RKO (cell line): ENCODE data around the gene IFI27L1.

Experiments
- DNase-seq: peaks from one replicate; pipeline ENCODE4 v3.0.0-alpha.2; 2016; ENCODE audit warnings: low spot score

The IFI27L1 gene

DNA sequence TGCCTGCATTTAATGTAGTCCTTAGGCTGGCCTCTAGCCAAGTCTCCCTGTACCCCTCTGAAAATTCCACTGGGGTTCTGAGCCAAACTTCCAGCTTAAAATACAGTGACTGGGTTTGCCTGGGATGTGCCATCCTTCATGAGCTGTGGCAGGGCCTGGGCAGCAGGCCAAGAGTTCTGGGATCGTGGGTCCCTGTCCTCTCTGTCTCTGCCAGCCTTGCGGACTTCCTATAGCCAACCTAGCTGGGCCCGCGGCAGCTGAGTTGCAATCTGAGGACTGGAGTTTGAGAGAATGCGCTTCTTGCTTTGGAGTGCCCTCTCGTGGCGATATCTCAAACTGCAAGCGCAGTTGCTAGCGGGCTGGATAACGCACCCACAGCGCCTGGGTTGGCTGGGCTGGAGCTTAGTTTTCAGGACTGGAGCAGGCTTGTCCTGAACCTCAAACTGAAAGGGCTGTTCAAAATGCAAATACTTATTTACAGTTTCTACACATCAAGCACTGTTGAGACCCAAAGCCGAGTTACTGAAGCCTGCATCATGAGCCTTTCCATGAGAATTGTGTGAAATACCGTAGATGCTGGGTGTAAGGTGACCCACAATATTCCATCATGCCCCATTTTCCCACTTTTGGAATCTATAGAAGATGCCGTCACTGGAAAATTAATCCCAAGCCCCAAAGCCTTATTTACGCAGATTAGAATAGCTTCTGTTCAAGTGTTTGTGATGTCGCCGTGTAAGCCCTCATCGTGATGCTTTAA lies 55.6 kb downstream of the IFI27L1 start:
- DNase-seq: peak; percentile 83

GRCh38 chr14:94138251-94138650 lies 57.1 kb downstream of the IFI27L1 start:
- DNase-seq: no peak

GRCh38 chr14:94139006-94139405 lies 57.9 kb downstream of the IFI27L1 start:
- DNase-seq: no peak

- DNase-seq: no peak
Observed at GRCh38 chr14:94139421-94139820, 58.3 kb downstream of the IFI27L1 start.

DNA sequence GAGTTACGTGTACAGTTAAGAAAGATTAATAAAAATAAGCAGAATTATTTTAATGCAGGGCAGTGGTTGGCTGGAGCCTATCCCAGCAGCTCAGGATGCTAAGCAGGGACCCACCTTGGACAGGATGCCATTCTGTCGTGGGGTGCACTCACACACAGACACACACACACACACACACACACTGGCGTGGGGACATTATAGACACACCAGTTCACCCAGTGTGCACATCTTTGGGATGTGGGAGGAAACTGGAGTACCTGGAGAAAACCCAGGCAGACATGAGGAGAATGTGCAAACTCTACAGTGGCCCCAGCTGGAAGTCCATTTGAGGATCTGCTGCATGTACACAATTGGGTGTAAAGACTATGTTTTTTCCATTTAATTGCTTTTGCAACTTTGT lies 61.1 kb downstream of the IFI27L1 start:
- DNase-seq: no peak

- no peak for DNase-seq
Observed at GRCh38 chr14:94142836-94143235, 61.7 kb downstream of the IFI27L1 start.

- DNase-seq: peak; percentile 47
Observed at GRCh38 chr14:94143239-94143638, 62.1 kb downstream of the IFI27L1 start.

GRCh38 chr14:94143711-94144110 lies 62.6 kb downstream of the IFI27L1 start:
- DNase-seq: no peak

- no peak for DNase-seq
Observed at GRCh38 chr14:94144765-94145164, 63.7 kb downstream of the IFI27L1 start.

- DNase-seq: no peak
Observed at GRCh38 chr14:94145902-94146527, 64.9 kb downstream of the IFI27L1 start.
